Fibroblast of the aortic adventitia (primary cell): Measurements from ENCODE around the gene ITGB2. TPM values are rescaled to one million over a fixed set of nuclear protein-coding genes. Genes with fewer than 3 reads are reported as not detected.

Experiments used
- DNase-seq: peaks from one replicate; pipeline ENCODE4 v3.0.0-alpha.2; 2010; ENCODE audit warnings: low read depth
- H3K4me3 ChIP-seq: 2 replicates; pipeline ENCODE4 v1.5.1; 2011; ENCODE audit warnings: low read depth, mild to moderate bottlenecking, control low read depth, low read length, moderate library complexity
- total RNA-seq: library from RNA; depleted of rRNA; stranded (reverse); fragments of >200 nt; gene quantifications from 2 replicates; pipeline ENCODE4 v1.2.3, GENCODE V29; 2012; ENCODE audit warnings: low replicate concordance
- TF ChIP-seq, protein P1 (sequence below): IDR thresholded peaks from 2 replicates; pipeline ENCODE4 v1.5.1; 2011; ENCODE audit warnings: mild to moderate bottlenecking, low read length, control low read depth, inconsistent platforms; ENCODE audit not compliant: insufficient read depth

ITGB2 gene
- total RNA-seq, 1 donor: 0.09 TPM

DNA sequence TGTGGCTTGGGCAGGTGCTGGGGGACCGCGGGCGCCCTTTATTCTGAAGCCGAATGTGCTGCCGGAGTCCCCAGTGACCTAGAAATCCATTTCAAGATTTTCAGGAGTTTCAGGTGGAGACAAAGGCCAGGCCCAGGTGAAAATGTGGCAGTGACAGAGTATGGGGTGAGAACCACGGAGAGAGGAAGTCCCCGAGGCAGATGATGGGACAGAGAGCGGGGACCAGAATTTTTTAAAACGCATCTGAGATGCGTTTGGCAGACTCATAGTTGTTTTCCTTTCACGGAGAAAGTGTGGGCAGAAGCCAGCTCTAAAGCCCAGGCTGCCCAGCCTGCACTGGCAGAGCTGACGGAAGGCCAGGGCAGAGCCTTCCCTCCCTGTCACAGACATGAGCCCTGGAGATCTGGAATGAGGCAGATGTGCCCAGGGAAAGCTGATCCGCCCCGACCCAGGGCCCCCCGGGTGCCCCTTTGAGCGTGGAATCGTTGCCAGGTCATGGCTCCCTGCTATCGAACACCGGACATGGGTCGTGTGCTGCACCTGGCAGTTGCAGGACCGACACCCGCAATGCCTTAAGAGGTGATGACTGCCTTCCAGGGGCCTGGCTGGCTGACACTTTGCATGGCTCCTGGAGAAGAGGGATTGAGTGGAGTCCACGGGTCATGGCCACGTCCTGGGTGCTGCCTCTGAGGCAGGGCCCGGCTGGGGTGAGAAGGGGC is 12.7 kb upstream of the ITGB2 start:
- TF ChIP-seq, protein P1, sequence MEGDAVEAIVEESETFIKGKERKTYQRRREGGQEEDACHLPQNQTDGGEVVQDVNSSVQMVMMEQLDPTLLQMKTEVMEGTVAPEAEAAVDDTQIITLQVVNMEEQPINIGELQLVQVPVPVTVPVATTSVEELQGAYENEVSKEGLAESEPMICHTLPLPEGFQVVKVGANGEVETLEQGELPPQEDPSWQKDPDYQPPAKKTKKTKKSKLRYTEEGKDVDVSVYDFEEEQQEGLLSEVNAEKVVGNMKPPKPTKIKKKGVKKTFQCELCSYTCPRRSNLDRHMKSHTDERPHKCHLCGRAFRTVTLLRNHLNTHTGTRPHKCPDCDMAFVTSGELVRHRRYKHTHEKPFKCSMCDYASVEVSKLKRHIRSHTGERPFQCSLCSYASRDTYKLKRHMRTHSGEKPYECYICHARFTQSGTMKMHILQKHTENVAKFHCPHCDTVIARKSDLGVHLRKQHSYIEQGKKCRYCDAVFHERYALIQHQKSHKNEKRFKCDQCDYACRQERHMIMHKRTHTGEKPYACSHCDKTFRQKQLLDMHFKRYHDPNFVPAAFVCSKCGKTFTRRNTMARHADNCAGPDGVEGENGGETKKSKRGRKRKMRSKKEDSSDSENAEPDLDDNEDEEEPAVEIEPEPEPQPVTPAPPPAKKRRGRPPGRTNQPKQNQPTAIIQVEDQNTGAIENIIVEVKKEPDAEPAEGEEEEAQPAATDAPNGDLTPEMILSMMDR: no peak
- DNase-seq: no peak
- H3K4me3 ChIP-seq: no peak overlapping the region

DNA sequence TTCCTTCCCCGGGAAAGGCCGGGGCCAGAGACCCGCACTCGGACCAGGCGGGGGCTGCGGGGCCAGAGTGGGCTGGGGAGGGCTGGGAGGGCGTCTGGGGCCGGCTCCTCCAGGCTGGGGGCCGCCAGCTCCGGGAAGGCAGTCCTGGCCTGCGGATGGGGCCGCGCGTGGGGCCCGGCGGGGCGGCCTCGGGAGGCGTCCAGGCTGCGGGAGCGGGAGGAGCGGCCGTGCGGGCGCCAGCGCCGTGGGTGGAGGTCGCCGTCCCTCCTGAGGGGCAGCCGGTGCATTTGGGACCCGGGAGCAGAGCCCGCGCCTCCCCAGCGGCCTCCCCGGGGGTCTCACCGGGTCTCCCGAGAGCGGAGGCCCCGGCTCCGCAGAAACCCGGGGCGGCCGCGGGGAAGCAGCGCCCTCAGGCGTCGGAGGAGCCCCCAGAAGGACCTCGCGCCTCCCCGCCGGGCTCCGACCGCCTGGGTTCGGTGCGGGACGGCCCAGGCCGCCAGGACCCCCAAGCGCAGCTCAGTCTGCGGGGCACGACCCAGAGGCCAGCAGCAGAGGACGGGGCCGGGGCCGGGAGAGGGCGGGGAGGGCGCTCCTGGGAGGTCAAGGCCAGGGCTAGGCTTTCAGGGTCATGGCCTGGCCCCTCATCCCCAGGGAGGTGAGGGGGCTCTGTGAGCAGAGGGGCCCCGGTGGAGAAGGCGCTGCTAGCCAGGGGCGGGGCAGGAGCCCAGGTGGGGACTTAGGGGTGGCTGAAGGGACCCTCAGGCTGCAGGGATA is 11.9 kb upstream of the ITGB2 start:
- DNase-seq: no peak

DNA sequence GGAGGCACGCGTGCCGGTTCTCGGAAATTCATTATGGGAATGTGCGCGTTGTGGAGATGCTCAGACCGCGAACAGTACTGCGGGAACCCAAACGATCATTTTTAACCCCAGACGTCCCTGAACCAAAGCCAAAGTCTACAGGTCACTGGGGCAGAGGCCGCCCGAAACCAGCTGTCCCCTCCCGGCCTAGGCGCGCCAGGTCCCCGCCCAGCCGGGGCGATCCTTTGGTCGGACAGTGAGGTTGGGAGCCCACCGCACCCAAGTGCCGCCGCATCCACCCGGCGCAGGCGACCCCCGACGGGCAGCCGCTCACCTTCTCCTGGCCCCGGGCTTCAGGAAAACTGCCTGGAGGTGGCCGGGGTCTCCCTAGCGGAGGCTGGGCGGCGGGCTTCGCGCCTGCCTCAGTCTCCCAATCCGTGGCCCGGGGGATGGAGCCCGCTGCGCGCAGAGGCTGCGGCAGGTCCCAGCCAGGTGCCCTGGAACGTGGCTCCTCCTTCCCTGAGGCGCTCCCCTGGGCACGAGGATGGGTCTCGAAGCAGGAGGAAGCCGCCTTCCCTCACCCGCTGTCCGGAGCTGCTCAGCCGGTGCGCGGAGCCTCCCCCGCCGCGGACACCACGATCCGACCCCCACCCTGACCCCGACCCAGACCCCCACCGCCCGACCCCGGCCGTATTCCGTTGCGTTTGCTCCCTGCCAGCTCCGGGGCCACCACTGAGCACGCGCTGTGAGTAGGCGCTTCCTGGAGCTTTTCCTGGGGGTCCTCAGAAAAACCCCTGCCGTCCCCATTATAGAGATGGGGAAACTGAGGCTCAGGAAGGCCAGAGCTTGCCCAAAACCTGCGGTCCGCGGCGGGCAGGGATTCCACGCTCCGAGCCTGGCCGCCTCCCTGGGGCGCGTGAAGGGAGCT is 11.1 kb upstream of the ITGB2 start:
- DNase-seq: no peak
- TF ChIP-seq, protein P1: no peak
- H3K4me3 ChIP-seq: peak overlapping the region; percentile 28

More for the DNA sequence above, 11.9 kb upstream of the ITGB2 start:
- TF ChIP-seq, protein P1: peak; percentile 50
- peak overlapping the region; percentile 48 for H3K4me3 ChIP-seq

DNA sequence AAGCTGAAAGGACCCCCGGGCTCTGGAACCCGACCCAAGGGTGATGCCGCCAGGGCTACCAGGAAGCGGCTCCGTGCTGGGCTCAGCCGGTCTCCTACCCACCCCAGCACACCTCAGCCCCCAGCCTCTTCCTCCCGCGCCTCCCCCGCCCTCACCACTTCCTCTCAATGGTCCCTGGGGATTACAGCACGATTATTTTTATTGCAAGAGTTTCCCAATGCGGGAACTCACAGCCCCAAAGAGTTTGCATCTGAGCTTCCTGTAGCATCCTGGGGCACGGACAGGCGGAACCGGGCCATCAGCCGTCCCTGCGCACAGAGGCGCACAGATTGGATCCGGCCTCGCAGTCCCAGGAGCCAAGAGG is 10.4 kb upstream of the ITGB2 start:
- DNase-seq: peak; percentile 64
- H3K4me3 ChIP-seq: peak overlapping the region; percentile 28
- TF ChIP-seq, protein P1: no peak

DNA sequence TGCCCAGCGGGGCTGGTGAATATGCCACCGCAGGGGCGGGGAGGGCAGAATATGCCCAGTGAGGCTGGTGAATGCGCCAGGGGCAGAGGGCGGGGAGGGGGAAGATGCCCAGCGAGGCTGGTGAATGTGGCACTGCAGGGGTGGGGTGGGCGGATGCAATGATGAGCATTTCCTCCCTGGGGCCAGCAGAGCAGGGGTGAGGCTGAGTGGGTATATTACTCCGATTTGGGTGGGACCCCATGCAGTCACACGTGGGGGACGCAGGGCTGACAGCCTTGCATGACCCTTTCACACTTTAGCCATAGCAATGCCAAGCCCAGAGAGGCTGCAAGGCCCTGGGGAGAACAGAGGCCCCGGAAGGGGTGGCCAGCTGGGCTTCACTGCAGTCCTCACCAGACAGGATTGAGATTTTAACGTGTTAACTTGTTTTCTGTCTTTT is 9.9 kb upstream of the ITGB2 start:
- TF ChIP-seq, protein P1: no peak
- no peak for DNase-seq
- no peak overlapping the region for H3K4me3 ChIP-seq

DNA sequence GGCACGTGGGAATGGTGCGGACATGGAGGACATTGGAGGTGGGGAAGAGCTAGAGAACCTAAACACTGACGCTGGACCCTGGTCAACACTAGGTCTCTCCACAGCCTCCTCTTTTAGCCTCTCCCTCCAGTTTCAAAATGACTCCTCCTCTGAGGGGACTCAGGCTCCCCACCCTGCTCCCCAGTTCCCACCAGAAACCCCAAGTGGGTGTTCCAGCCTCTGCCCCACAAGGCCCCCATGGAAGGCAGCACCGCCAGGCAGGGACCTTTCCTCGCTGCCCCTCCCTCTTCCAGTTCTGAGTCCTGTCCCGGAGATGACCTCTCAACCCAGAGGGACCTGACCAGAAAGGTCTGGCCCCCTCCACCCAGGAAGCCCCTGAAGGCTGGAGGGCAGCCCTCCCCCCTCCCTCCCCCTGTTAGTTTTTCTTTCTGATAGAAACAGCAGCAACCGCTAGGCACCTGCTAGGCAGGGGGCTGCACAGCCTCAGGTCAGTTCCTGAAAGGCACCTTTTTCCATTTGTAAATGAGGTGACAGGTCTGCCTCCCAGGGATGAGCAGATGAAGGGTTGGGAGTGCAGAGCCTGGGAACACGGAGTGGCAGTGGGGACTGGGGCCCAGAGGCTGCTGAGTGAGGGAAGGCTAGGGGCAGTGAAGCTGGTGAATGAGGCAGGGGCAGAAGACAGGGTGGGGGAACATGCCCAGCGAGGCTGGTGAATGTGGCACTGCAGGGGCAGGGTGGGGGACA is 9.3 kb upstream of the ITGB2 start:
- no peak overlapping the region for H3K4me3 ChIP-seq
- no peak for DNase-seq
- TF ChIP-seq, protein P1: no peak
